GM23338 (cell line): ENCODE data around the gene SLF2. TPM values are rescaled to one million over a fixed set of nuclear protein-coding genes. Genes with fewer than 3 reads are reported as not detected.
A peak's percentile ranks its signal among the peaks of the same experiment; 100 is the strongest.

Source experiments
- ATAC-seq: fragments of 200-7000 bp; cut with Tn5 transposase; 3 replicates; pipeline ENCODE4 v1.9.1; 2020
- DNase-seq: peaks from one replicate; pipeline ENCODE4 v3.0.0-alpha.2; 2015; ENCODE audit warnings: low spot score
- H2AFZ ChIP-seq: fragments of 200-600 bp; sonication (generic); 2 replicates; pipeline ENCODE4 v1.8.0; 2016; ENCODE audit warnings: antibody characterized with exemption, mild to moderate bottlenecking, moderate library complexity
- H3F3A ChIP-seq: fragments of 200-600 bp; sonication (generic); replicated peaks from 2 replicates; pipeline ENCODE4 v1.8.0; 2017; ENCODE audit warnings: antibody characterized with exemption, mixed run types, low read depth
- H3K27ac ChIP-seq: fragments of 200-600 bp; sonication (generic); 2 replicates; pipeline ENCODE4 v1.6.1; 2016; ENCODE audit warnings: low read depth
- H3K27me3 ChIP-seq: fragments of 200-600 bp; sonication (generic); 2 replicates; pipeline ENCODE4 v1.8.0; 2016; ENCODE audit warnings: mild to moderate bottlenecking, mixed run types, moderate library complexity; ENCODE audit not compliant: insufficient read depth
- H3K36me3 ChIP-seq: fragments of 200-600 bp; sonication (generic); 2 replicates; pipeline ENCODE4 v1.8.0; 2016; ENCODE audit warnings: mild to moderate bottlenecking; ENCODE audit not compliant: insufficient read depth
- H3K4me1 ChIP-seq: fragments of 200-600 bp; sonication (generic); 2 replicates; pipeline ENCODE4 v1.8.0; 2016; ENCODE audit warnings: mild to moderate bottlenecking, moderate library complexity; ENCODE audit not compliant: insufficient read depth
- H3K4me2 ChIP-seq: fragments of 200-600 bp; sonication (generic); 2 replicates; pipeline ENCODE4 v1.7.1; 2017; ENCODE audit warnings: mixed run types
- H3K4me3 ChIP-seq: fragments of 200-600 bp; sonication (generic); 2 replicates; pipeline ENCODE4 v1.6.1; 2016; ENCODE audit warnings: mixed run types
- H3K79me2 ChIP-seq: fragments of 200-600 bp; sonication (generic); replicated peaks from 2 replicates; pipeline ENCODE4 v1.8.0; 2017; ENCODE audit warnings: mild to moderate bottlenecking; ENCODE audit not compliant: insufficient read depth
- H3K9me2 ChIP-seq: fragments of 200-600 bp; sonication (generic); 2 replicates; pipeline ENCODE4 v1.8.0; 2017; ENCODE audit not compliant: insufficient read depth
- H4K20me1 ChIP-seq: fragments of 200-600 bp; sonication (generic); replicated peaks from 2 replicates; pipeline ENCODE4 v1.8.0; 2017; ENCODE audit warnings: mild to moderate bottlenecking; ENCODE audit not compliant: insufficient read depth
- H3K27ac Mint-ChIP-seq: 2 replicates; pipeline ENCODE4 v1.8.0; 2020; ENCODE audit warnings: inconsistent platforms, mild to moderate bottlenecking, moderate library complexity, mixed read lengths
- H3K27me3 Mint-ChIP-seq: 3 replicates; pipeline ENCODE4 v1.8.0; 2022; ENCODE audit warnings: low read depth, mild to moderate bottlenecking, moderate library complexity, mixed read lengths, inconsistent platforms; ENCODE audit not compliant: insufficient read depth, poor library complexity
- H3K36me3 Mint-ChIP-seq: 3 replicates; pipeline ENCODE4 v1.8.0; 2021; ENCODE audit warnings: low read depth, mild to moderate bottlenecking, inconsistent platforms, moderate library complexity, mixed read lengths
- H3K4me1 Mint-ChIP-seq: 3 replicates; pipeline ENCODE4 v1.8.0; 2020; ENCODE audit warnings: mild to moderate bottlenecking, inconsistent platforms, mixed read lengths
- H3K4me3 Mint-ChIP-seq: 3 replicates; pipeline ENCODE4 v1.8.0; 2021; ENCODE audit warnings: moderate library complexity, mild to moderate bottlenecking, inconsistent platforms, mixed read lengths
- H3K9me3 Mint-ChIP-seq: 3 replicates; pipeline ENCODE4 v1.8.0; 2020; ENCODE audit warnings: moderate library complexity, mild to moderate bottlenecking, inconsistent platforms, mixed read lengths
- CREB1 ChIP-seq: fragments of 250-450 bp; sonication (Bioruptor Pico); IDR thresholded peaks from 2 replicates; pipeline ENCODE4 v1.5.0; 2020; ENCODE audit warnings: low read depth, mild to moderate bottlenecking, moderate library complexity
- ETS1 ChIP-seq: IDR thresholded peaks from 2 replicates; pipeline ENCODE4 v1.6.1; 2016; ENCODE audit warnings: antibody characterized with exemption
- EZH2 ChIP-seq: fragments of 200-600 bp; sonication (generic); IDR thresholded peaks from one replicate; pipeline ENCODE4 v1.8.0; 2017; ENCODE audit warnings: antibody characterized with exemption, mild to moderate bottlenecking, low read depth; ENCODE audit not compliant: unreplicated experiment
- EZH2phosphoT487 ChIP-seq: fragments of 200-600 bp; sonication (generic); IDR thresholded peaks from one replicate; pipeline ENCODE4 v1.8.1; 2018; ENCODE audit warnings: antibody characterized with exemption; ENCODE audit not compliant: unreplicated experiment
- JUNB ChIP-seq: IDR thresholded peaks from one replicate; pipeline ENCODE4 v1.6.1; 2016; ENCODE audit warnings: antibody characterized with exemption; ENCODE audit not compliant: unreplicated experiment
- NANOG ChIP-seq: IDR thresholded peaks from 2 replicates; pipeline ENCODE4 v1.6.1; 2016; ENCODE audit warnings: antibody characterized with exemption, borderline replicate concordance
- POLR2AphosphoS5 ChIP-seq: IDR thresholded peaks from 2 replicates; pipeline ENCODE4 v1.6.1; 2016; ENCODE audit warnings: antibody characterized with exemption, low read depth
- STAT1 ChIP-seq: IDR thresholded peaks from one replicate; pipeline ENCODE4 v1.6.1; 2016; ENCODE audit warnings: antibody characterized with exemption; ENCODE audit not compliant: unreplicated experiment
- ZNF114 ChIP-seq: fragments of 250-450 bp; sonication (Bioruptor Pico); IDR thresholded peaks from 2 replicates; pipeline ENCODE4 v1.5.0; 2020; ENCODE audit warnings: mild to moderate bottlenecking, moderate library complexity
- ZNF331 ChIP-seq: fragments of 250-450 bp; sonication (Bioruptor Pico); IDR thresholded peaks from 2 replicates; pipeline ENCODE4 v1.5.0; 2020; ENCODE audit warnings: low read depth, mild to moderate bottlenecking, moderate library complexity
- ZNF462 ChIP-seq: fragments of 250-450 bp; sonication (Bioruptor Pico); IDR thresholded peaks from 2 replicates; pipeline ENCODE4 v1.5.0; 2020; ENCODE audit warnings: mild to moderate bottlenecking, moderate library complexity
- polyA plus RNA-seq: library from polyadenylated mRNA; unstranded; fragments of >200 nt; fragmentation: Nextera tagmentation; extraction: Ambion mirVana; gene quantifications from 2 replicates; pipeline ENCODE4 v1.2.1, GENCODE V29; 2016
- total RNA-seq: library from RNA; depleted of rRNA; stranded (reverse); fragments of >200 nt; shearing (Covaris generic); gene quantifications from 2 replicates; pipeline ENCODE4 v1.2.3, GENCODE V29; 2014
- TF ChIP-seq, protein P1 (sequence below): IDR thresholded peaks from one replicate; pipeline ENCODE4 v1.6.1; 2018; ENCODE audit warnings: antibody characterized with exemption; ENCODE audit not compliant: unreplicated experiment
- TF ChIP-seq, protein P2 (sequence below), 2 experiments: fragments of 200-600 bp in 1 of 2; sonication (generic) in 1 of 2; conservative IDR thresholded peaks; 2 replicates each; pipeline versions ENCODE4 v1.5.1 to v1.6.1; 2016 to 2017; ENCODE audit warnings: antibody characterized with exemption in 2 of 2, low read depth in 2 of 2, mild to moderate bottlenecking in 2 of 2, moderate library complexity in 1 of 2

SLF2 gene
- total and polyA plus RNA-seq, 2 experiments from 2014 or later, result 13.6 to 22.1 TPM

DNA sequence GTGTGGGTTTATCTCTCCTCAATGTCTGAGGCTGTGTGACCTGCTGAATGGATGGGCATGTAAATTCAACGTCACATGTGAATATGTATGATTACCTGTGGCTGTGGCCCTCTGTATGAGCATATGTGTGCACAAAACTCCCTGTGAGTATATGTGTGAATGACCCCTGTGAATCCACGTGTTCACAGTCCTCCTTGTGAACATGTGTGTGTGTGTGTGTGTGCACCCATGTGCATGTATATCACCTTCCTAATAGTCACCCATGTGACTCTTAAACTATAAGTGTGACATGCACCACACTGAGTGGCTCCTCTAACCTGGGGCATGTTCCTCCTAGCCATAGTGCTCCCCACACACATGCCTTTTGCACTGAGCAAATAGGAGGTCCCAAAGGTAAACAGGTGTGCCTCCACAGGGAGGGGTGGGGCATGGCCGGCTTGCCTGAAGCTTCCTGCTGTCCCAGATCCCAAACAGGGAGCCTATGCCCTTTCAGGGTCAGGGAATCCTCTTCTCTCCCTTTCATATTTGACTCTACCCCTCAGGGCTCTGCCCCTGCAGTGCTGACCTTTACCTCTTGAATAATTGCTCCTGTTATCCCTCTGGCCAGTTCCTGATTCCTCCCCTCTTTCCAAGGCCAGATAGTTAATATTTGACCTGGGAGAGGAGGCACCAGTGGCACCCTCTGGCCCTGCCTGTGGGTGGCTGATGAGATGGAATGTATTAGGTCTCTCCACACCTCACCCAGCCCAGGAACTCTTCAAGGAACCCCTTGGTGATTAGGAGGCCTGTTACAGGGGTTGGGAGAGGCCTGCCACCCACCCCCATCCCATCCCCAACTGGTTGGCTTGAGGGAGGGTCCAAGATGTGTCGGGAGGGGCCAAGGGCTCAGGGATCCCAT, 58.4 kb downstream of the SLF2 start:
- Mint-ChIP-seq H3K27ac (no peak overlapping the region), H3K27me3 (peaks cover 15% of the 10 kb centered on the region), H3K9me3 (no peaks in the 10 kb centered on the region), H3K4me1 (peaks cover 32% of the 10 kb centered on the region), H3K4me3 (peak overlapping the region; percentile 77; the same call in 2 of the 3 replicates), H3K36me3 (no peaks in the 10 kb centered on the region)
- no peaks in the 10 kb centered on the region for H3K27me3 ChIP-seq
- no peaks in the 10 kb centered on the region for H3K9me2 ChIP-seq
- no peaks in the 10 kb centered on the region for H3K36me3 ChIP-seq
- H3F3A ChIP-seq, result peaks cover 5% of the 10 kb centered on the region; the same call in 1 of the 2 replicates
- H2AFZ ChIP-seq, result no peak overlapping the region
- H3K79me2 ChIP-seq, result no peaks in the 10 kb centered on the region
- H3K27ac ChIP-seq, result no peak overlapping the region
- H3K4me2 ChIP-seq, result no peak overlapping the region
- DNase-seq, result no peak
- TF ChIP-seq, protein P1, sequence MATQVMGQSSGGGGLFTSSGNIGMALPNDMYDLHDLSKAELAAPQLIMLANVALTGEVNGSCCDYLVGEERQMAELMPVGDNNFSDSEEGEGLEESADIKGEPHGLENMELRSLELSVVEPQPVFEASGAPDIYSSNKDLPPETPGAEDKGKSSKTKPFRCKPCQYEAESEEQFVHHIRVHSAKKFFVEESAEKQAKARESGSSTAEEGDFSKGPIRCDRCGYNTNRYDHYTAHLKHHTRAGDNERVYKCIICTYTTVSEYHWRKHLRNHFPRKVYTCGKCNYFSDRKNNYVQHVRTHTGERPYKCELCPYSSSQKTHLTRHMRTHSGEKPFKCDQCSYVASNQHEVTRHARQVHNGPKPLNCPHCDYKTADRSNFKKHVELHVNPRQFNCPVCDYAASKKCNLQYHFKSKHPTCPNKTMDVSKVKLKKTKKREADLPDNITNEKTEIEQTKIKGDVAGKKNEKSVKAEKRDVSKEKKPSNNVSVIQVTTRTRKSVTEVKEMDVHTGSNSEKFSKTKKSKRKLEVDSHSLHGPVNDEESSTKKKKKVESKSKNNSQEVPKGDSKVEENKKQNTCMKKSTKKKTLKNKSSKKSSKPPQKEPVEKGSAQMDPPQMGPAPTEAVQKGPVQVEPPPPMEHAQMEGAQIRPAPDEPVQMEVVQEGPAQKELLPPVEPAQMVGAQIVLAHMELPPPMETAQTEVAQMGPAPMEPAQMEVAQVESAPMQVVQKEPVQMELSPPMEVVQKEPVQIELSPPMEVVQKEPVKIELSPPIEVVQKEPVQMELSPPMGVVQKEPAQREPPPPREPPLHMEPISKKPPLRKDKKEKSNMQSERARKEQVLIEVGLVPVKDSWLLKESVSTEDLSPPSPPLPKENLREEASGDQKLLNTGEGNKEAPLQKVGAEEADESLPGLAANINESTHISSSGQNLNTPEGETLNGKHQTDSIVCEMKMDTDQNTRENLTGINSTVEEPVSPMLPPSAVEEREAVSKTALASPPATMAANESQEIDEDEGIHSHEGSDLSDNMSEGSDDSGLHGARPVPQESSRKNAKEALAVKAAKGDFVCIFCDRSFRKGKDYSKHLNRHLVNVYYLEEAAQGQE, result no peak
- TF ChIP-seq CREB1, result no peak
- TF ChIP-seq NANOG, result no peak
- TF ChIP-seq ZNF114, result no peak
- TF ChIP-seq EZH2, result no peak
- TF ChIP-seq ZNF462 (CRISPR knock-in tag), result no peak
- TF ChIP-seq, protein P2, sequence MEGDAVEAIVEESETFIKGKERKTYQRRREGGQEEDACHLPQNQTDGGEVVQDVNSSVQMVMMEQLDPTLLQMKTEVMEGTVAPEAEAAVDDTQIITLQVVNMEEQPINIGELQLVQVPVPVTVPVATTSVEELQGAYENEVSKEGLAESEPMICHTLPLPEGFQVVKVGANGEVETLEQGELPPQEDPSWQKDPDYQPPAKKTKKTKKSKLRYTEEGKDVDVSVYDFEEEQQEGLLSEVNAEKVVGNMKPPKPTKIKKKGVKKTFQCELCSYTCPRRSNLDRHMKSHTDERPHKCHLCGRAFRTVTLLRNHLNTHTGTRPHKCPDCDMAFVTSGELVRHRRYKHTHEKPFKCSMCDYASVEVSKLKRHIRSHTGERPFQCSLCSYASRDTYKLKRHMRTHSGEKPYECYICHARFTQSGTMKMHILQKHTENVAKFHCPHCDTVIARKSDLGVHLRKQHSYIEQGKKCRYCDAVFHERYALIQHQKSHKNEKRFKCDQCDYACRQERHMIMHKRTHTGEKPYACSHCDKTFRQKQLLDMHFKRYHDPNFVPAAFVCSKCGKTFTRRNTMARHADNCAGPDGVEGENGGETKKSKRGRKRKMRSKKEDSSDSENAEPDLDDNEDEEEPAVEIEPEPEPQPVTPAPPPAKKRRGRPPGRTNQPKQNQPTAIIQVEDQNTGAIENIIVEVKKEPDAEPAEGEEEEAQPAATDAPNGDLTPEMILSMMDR (conservative IDR thresholded peaks at IDR 0.05; ENCODE audit: low read depth in 2 of 2), result no peak
- TF ChIP-seq POLR2AphosphoS5, result no peak
- no peak for TF ChIP-seq ETS1
- TF ChIP-seq JUNB, result no peak
- TF ChIP-seq EZH2phosphoT487, result no peak
- no peak for TF ChIP-seq STAT1
- TF ChIP-seq ZNF331, result no peak
- H3K4me3 ChIP-seq, result no peak overlapping the region
- peaks cover 26% of the 10 kb centered on the region for H3K4me1 ChIP-seq
- ATAC-seq, result no peak
- no peaks in the 10 kb centered on the region for H4K20me1 ChIP-seq
